NOMO-1 (cell line): ENCODE data around the gene OSER1.

Experiments
- DNase-seq, 2 experiments: peaks; one replicate each; lab custom pipeline; 2025; ENCODE audit not compliant: unreplicated experiment in 2 of 2; lab: John Stamatoyannopoulos, UW

OSER1 gene

DNA sequence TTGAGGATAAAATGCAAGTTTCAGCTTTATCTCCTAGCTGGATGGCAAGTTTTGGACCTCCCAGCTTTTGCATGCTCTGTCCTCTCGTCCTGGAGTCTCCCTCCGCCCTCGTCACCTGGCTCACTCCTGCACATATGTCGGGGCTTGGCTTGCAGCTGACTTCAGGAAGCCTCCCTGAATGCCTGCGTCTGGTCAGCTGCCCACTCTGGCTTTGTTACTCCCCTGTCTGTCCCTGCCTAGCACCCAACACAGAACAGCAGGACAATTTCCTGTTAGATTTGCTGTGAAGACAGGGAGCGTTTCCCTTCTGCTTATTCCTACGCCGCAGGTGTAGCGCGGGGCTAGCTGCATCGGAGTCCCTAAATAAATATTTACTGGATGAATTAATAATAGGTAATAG, 29.0 kb downstream of the OSER1 start:
- no peak for DNase-seq

GRCh38 chr20:44180814-44181213, 29.8 kb downstream of the OSER1 start:
- DNase-seq = no peak

DNA sequence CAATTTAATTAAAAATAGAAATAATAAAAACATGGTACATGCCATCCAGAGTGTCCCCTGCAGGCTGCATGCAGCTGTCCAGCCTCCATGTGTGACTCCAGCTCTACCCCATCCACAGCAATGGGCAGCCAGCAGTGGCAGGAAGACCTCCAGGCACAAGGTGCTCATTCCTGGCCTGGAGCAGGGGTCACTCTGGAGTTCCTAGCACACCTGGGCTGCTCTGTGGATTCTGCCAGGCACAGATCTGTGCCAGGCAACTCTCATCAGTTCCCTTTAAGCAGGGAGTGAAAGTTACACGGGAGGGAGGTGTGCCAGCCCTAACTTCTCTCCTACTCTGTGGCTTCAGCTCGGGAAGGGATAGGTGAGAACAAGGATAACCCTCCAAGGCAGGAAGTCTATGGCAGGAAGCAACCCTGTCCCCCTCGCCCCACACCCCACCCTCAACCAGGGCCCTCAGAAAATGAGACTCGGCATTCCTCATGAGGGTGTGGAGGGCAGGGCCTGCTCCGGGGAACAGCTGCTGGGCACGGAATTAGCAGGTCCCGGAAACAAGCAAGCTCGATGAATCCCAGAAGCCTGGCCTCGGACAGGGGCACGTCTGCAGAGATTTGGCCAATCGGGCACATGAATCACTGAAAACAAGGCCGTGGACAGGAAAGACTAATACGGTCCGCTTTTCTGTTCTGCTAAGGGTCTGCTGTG, 33.6 kb downstream of the OSER1 start:
- DNase-seq = no peak

- no peak for DNase-seq
Measured at GRCh38 chr20:44174996-44175765, 35.4 kb downstream of the OSER1 start.

DNA sequence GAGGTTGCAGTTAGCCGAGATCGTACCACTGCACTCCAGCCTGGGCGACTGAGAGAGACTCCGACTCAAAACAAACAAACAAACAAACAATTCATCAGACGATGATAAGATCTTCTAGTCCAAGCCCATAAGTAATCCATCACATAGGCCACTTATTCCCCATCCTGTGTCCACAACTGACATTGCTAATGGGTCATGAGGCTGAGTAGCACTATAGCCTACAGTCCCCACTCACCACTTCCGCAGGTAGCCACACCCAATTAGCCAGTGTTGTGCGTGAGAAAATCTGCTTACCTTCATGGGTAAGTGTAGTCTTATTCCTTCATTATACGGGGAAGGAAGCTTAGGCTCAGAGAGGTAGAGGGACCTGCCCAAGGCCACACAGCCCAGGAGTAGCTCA, 36.7 kb downstream of the OSER1 start:
- no peak for DNase-seq

GRCh38 chr20:44173116-44173515, 37.5 kb downstream of the OSER1 start:
- DNase-seq = no peak

DNA sequence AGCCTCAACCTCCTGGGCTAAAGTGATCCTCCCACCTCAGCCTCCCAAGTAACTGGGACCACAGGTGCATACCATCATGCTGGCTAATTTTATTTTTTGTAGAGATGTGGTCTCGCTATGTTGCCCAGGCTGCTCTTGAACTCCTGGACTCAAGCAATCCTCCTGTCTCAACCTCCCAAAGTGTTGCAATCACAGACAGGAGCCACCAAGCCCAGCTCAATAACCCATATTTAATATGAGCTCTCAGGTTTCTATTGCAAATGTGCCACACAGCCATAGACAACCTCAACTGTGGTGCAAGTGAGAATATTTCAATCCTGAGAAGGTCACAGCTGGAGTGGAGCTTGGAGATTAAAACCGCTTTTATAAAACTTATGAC, 38.0 kb downstream of the OSER1 start:
- DNase-seq = no peak

- no peak for DNase-seq
Measured at GRCh38 chr20:44171775-44172571, 38.6 kb downstream of the OSER1 start.

DNA sequence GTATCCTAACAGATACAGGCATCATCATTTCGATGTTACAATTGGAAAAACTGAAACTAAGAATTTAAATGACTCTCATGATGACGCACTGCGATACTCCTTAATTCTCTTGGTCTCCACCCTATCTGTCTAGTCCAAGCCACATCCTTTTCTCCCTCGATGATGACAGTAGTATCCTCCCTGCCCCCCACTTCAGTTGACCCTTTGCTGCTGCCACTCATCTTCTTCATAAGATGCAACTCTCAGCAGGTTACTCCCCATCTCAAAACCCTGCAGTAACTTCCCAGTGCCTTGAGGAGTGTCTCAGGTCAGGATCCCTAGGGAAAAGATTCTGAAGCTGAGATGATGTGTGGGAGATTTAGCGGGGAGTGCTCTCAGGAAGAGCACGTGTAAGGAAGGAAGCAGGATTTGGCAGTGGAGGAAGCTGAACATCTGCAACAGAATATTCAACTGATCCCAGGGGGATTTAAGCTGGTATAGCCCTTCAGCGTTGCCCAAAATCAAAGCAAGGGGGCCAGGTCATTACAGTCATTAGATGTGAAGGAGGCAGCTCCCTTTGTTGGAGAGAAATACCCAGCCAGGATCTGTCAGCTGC, 39.7 kb downstream of the OSER1 start:
- DNase-seq = no peak

DNA sequence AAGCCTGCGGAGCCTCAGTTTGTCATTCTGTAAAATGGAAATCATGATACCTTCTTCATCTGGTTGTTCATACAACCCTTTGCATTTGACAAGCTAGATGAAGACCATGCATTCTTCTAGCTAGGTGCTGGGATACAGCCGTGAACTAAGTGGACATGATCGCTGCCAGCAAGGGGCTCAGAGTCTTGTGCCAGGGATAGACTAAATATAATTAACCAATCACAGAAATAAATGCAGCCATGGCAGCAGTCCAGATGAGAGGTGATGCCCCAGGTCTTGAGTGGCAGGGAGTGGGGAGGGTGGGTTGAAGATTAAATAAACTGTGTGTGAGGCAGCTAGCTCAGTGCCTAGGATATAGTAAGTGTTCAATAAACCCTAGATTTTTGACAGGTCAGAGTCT, 42.8 kb downstream of the OSER1 start:
- DNase-seq = no peak

- no peak for DNase-seq
Measured at GRCh38 chr20:44166477-44166876, 44.1 kb downstream of the OSER1 start.

GRCh38 chr20:44166008-44166407, 44.6 kb downstream of the OSER1 start:
- peak in 1 of 2 experiments; percentile 9 for DNase-seq

DNA sequence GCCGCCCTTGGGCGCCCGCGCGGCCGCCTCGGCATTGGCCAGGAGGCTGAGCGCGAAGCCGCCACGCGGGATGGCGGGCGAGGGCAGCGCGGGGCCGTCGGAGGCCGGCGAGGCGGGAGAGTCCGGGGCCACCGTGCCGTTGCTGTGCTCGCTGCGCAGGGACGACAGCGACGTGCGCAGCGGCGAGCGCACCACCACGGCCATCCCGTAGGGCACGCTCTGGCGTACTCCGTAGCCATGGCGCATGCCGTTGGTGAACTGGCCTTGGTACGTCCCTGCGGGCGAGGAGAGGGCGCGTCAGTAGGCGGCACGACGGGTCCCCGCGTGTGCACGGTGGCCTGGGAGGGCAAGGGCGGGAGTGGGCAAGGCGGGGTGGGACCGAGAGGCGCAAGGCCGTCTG, 50.4 kb downstream of the OSER1 start:
- no peak for DNase-seq

DNA sequence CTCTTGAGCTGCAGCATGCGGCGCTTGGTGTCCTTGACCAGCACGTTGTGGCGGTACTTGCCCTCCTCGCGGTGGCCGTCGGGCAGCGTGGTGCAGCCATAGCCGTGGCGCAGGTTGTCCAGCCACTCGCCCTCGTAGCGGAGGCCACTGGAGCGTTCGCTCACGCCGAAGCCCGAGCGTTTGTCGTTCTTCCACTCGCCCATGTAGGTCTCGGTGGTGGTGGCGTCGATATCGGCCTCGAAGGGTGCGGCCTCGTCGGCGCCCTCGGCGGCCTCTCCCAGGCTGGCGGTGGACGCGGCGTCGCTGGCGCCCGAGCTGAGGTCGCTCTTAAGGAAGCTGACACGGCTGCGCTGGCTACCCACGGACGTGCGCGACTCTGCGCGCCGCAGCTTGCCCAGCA, 50.9 kb downstream of the OSER1 start:
- no peak for DNase-seq

DNA sequence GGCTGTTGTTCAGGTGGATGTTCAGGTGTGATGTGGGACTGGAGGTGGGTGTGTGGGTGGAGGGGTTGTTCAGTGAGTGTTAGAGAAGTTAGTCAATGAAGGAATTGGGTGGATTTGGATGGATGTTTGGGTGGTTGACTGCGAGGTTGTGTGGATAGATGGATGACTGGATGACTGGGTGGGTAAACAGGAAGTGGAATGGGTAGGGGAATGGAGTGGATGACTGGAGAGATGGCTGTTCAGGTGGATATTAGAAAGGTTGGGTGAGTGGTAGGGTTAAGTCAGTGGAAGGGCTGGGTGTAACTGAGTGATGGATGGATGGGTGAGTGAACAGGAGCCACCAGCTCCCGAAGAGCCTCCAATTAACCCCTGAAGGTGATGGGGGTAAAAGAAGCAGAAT, 51.4 kb downstream of the OSER1 start:
- DNase-seq = no peak

DNA sequence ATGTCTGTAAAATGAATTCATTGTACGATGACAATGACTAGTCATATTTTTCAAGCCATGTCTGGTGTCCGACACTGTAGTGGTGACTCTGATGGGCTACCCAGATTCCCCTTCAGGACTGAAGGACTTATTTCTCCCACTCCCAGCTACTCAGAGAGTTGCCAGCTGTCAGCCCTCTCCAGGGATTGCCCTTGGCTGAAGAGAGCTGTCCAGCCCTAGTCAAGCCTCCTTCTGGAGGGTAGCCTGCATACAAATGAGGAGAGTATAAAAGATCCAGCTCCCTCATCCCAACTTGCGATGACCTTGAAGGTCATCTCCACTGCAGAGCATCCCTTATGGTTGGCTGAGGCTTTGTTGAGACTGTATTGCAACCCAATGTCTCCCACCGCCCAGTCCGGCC, 53.5 kb downstream of the OSER1 start:
- DNase-seq = no peak

DNA sequence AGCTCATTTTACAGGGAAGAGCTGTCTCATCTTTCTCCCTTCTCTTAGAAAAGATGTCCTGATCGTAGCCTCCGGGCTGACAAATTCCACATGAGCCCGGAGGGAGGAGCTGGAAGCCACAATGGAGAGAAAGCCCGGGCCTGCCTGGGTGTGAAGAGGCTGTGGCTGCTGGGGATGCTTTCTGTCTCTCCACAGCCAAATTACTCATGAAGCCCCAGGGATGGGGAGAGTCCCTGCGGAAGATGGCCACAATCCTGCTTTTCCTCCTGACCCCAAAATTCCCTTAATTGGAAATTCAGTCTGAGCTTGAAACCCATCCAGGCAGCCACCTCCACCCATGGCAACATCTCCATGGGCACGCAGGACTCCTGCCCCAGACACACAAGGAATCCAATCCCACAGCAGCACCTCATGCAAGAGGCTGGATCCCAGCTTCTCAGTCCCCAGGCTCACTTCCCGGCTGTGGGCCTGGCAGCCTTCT, 56.0 kb downstream of the OSER1 start:
- no peak for DNase-seq

GRCh38 chr20:44153636-44154043, 56.9 kb downstream of the OSER1 start:
- DNase-seq = no peak

- DNase-seq = no peak
Measured at GRCh38 chr20:44151621-44152416, 58.8 kb downstream of the OSER1 start.

- DNase-seq = no peak
Measured at GRCh38 chr20:44146272-44146671, 64.3 kb downstream of the OSER1 start.
